DLD1 (cell line): ENCODE results near the gene TSGA10IP.
"Not testable (repeated sequence)": the region's sequence is repeated elsewhere in the genome, so short reads cannot be mapped to it uniquely, and the experiment has no call there.

Experiments
- in situ Hi-C: cut with HindIII; loops from 2 replicates; pipeline ENCODE4 v1.10.0; 2017; ENCODE audit warnings: low sequenced_read_pairs

Gene TSGA10IP

GRCh38 chr11:65945941-65946558 lies 770 bp downstream of the TSGA10IP start:
- in situ Hi-C loops = no loop called here

GRCh38 chr11:65946655-65947054 lies 1.4 kb downstream of the TSGA10IP start:
- in situ Hi-C loops = no loop called here

- in situ Hi-C loops = no loop called here
Measured at GRCh38 chr11:65947133-65947532, 1.9 kb downstream of the TSGA10IP start.

- in situ Hi-C loops = no loop called here
Measured at GRCh38 chr11:65947603-65948125, 2.4 kb downstream of the TSGA10IP start.

GRCh38 chr11:65950711-65951110 lies 5.4 kb downstream of the TSGA10IP start:
- in situ Hi-C loops = not testable (repeated sequence)

- in situ Hi-C loops = not testable (repeated sequence)
Measured at GRCh38 chr11:65951641-65952040, 6.4 kb downstream of the TSGA10IP start.

GRCh38 chr11:65952052-65952521 lies 6.8 kb downstream of the TSGA10IP start:
- in situ Hi-C loops = no loop called here

GRCh38 chr11:65953471-65953870 lies 8.2 kb downstream of the TSGA10IP start:
- in situ Hi-C loops = no loop called here

GRCh38 chr11:65954771-65955170 lies 9.5 kb downstream of the TSGA10IP start:
- in situ Hi-C loops = no loop called here

- in situ Hi-C loops = no loop called here
Measured at GRCh38 chr11:65958291-65958690, 13.0 kb downstream of the TSGA10IP start.

GRCh38 chr11:65958774-65959420 lies 13.6 kb downstream of the TSGA10IP start:
- in situ Hi-C loops = no loop called here

- in situ Hi-C loops = no loop called here
Measured at GRCh38 chr11:65960824-65961266, 15.6 kb downstream of the TSGA10IP start.

- in situ Hi-C loops = no loop called here
Measured at GRCh38 chr11:65961267-65962140, 16.2 kb downstream of the TSGA10IP start, which contains the start of gene SART1. Gene SART1, plus strand, starts transcription at chr11:65961734. Its CDS starts 47 bp downstream, at chr11:65961781.

GRCh38 chr11:65962141-65962564 lies 16.9 kb downstream of the TSGA10IP start:
- in situ Hi-C loops = no loop called here

- in situ Hi-C loops = no loop called here
Measured at GRCh38 chr11:65964906-65965305, 19.6 kb downstream of the TSGA10IP start.

GRCh38 chr11:65965986-65966762 lies 20.9 kb downstream of the TSGA10IP start:
- in situ Hi-C loops = no loop called here

- in situ Hi-C loops = no loop called here
Measured at GRCh38 chr11:65967329-65967934, 22.2 kb downstream of the TSGA10IP start.

- in situ Hi-C loops = no loop called here
Measured at GRCh38 chr11:65968600-65969482, 23.6 kb downstream of the TSGA10IP start.

- in situ Hi-C loops = no loop called here
Measured at GRCh38 chr11:65972116-65972515, 26.8 kb downstream of the TSGA10IP start.
